Islet of Langerhans (tissue), 1 donor: Measurements from ENCODE around the gene MTHFD2L.

Experiments used
- FAIRE-seq: peaks from one replicate; lab custom pipeline; 2011; peaks lifted over from hg19 to GRCh38; lab: Jason Lieb, UNC

MTHFD2L gene

GRCh38 chr4:74307170-74307569 lies 149.3 kb downstream of the MTHFD2L start:
- FAIRE-seq, result no peak

DNA sequence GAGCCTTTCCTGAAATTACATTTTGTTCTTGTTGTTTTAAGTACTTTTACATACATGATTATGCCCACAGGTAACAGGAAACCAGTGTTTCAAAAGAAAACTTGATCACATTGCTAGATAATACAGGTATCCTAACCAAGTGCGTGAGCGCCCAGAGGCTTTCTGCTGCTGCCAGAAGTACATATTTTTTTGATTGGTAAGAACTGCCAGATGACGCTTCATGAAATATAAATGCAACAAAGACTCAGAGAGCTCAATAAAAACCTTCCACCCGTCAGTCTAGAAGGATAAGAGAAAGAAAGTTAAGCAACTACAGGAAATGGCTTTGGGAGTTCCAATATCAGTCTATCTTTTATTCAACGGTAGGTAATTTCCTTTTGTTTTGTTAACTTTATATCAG lies 150.3 kb downstream of the MTHFD2L start, which contains the start of gene EPGN:
Gene EPGN (plus strand): TSS at position 256 of the 400 bp plus-strand sequence. CDS start 64 bp downstream, at position 320.
- FAIRE-seq, result no peak

GRCh38 chr4:74309223-74309622 lies 151.3 kb downstream of the MTHFD2L start:
- FAIRE-seq, result no peak

GRCh38 chr4:74311696-74312313 lies 153.9 kb downstream of the MTHFD2L start:
- FAIRE-seq, result peak; percentile 95

- no peak for FAIRE-seq
These were observed 156.4 kb downstream of the MTHFD2L start for GRCh38 chr4:74314329-74314728.

- FAIRE-seq, result no peak
These were observed 157.0 kb downstream of the MTHFD2L start for GRCh38 chr4:74314944-74315343.

DNA sequence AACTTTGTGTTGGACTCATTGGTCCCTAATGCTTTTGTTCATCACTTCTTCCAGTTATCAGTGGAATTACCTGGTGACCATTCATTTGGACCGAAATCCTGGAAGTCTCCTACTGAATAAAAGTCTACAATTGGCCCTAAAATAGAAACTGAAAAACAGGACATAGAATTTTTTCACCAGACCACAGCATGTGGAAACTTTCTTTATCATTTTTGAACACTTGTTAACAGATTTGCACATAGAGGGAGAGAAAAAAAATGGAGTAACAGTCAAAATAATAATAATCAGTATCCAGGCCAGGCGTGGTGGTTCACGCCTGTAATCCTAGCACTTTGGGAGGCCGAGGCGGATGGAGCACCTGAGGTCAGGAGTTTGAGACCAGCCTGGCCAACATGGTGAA lies 157.5 kb downstream of the MTHFD2L start:
- FAIRE-seq, result no peak

GRCh38 chr4:74316397-74316796 lies 158.5 kb downstream of the MTHFD2L start:
- no peak for FAIRE-seq

DNA sequence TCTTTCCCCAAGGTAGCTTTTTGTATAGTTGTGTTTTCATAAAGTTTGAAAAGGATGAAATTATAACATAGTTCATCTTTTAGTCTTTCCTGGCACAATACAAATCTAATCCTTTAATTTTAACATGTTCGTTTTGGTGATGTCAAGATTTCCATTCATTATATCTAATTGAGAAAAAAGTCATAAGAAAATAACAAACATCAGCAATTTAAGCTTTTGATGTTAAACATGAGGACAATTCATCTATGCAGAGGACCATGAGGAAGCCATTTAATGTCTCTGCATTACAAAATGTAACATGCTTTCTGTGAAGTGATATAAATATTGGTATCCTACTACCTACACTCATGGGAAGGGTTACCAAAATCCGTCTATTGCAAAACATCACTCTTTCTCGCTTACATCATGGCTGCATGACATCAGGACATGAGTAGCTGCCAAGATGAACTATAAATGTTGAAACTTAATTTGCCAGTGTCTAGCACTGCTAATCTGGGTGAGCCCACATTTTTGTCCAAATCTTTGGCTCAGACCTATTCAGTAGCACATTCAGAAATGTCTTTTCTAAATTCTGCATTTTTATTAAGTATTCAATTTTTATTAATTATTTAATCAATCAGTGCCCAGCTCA lies 159.8 kb downstream of the MTHFD2L start:
- no peak for FAIRE-seq

- no peak for FAIRE-seq
These were observed 160.4 kb downstream of the MTHFD2L start for GRCh38 chr4:74318276-74318675.

GRCh38 chr4:74319470-74319869 lies 161.6 kb downstream of the MTHFD2L start:
- no peak for FAIRE-seq

DNA sequence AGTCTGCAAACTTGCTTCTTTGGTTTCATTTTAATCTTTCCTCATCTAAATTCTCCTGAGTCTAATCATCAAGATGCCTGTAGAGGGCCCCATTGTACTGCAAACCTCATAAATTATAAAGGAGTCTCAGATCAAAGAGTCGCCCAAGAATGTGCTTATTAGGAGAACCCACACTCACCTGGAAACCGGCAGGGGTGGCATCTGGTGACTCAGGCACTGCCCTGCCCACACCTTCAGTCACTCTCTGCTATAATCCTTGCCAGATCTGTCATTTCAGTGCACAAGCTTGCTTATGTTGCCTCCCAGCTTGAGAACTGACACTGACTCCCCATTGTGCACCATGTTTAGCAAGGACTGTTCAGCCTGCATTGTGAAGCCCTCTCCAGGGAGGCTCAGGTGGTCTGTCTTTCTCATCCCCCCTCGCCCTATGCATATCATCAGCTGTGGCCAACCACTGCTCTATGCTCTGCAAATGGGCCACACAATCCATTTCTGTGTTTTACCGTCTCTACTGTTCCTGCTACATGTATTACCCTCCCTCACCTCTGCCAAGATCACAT lies 162.7 kb downstream of the MTHFD2L start:
- FAIRE-seq, result no peak

DNA sequence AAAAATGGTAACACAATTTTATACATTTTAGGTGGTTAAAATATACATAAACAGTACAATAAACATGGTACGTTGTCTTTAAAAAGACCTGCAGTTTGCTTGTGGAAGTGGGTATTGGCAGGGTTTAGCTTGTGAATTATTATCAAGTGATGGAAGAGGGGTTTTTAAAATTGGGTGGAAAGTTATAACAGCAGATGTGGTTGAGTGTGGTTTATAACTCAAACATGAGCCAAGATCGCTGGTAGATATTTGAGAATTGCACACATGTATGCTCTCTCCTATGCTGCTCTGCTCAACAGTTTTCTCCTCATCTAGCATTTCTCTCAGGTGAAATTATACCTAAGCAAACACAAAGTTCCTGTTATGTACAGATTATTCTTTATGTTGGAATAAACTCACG lies 164.4 kb downstream of the MTHFD2L start:
- no peak for FAIRE-seq

DNA sequence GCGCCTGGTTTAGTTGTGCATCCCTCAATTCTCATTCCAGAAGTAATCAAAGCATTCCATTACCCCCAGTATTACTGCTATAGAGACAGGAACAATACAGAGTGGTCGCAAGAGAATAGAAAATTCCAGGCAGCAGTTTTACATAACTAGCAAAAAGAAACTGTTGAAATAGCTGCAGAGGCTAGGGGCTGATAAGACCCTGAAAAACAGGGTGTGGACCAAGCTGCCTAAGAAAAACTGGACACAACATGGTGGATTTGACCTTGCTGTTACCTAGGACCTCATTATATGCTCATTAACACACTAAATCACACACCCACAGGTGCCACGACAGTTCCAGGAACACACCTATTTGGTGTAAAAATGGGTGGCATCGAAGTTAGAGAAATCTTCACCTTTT lies 165.7 kb downstream of the MTHFD2L start:
- FAIRE-seq, result no peak

DNA sequence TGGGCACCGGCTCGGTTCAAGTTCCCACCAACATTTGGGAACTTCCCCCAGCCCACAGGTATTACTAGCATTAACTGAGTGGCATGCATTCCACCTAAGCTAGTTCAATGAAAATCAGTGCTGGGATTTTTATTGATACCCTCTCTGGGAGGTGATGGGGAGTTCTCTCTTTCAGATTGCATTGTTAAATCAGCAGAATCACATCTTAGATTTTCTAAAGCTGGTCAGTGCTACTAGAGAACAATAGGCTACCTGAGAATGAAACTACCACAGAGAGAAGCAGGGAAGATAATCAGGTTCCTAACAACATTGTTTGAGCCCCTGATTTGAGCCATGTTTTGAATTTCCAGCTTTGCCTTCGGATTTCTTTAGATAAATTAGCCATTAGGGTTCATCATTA lies 166.3 kb downstream of the MTHFD2L start:
- no peak for FAIRE-seq

DNA sequence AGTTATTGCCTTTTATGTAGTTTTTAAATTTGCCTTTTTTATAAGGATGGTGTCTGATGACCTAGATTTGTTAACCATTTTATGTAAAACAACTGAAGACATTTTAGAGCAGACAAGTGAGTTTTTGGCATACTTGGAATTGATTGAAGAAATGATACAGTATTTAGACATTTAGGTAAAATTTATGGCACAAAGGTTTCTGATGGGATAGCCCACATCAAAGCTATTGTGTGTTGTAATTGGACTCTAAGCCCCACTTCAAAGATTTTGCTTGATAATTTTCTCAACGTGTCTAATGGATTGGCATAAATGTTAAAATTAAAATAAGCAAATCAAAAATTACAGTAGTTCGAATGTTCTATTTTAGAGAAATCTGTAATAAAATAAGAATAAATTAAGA lies 168.0 kb downstream of the MTHFD2L start:
- peak; percentile 24 for FAIRE-seq

- no peak for FAIRE-seq
These were observed 169.8 kb downstream of the MTHFD2L start for GRCh38 chr4:74327762-74328161.

DNA sequence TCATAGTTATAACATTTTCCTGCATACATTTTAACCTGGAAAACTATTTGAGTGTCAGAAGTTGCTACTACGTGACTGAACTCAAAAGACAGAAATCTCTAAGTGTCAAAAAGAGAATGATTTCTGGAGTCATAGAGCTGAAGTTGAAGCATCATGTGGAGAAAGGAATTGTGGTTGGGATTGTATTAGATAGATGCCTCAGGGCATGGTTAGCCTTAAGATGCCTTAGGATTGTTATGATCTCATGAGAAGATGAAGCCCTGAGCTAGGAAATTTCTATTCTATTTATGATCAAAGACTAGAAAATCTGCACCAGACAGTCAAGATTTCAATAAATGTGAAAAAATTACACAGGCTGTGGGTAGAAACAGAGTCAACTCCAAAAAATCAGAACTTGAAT lies 170.6 kb downstream of the MTHFD2L start:
- FAIRE-seq, result no peak

- no peak for FAIRE-seq
These were observed 171.4 kb downstream of the MTHFD2L start for GRCh38 chr4:74329307-74329706.

DNA sequence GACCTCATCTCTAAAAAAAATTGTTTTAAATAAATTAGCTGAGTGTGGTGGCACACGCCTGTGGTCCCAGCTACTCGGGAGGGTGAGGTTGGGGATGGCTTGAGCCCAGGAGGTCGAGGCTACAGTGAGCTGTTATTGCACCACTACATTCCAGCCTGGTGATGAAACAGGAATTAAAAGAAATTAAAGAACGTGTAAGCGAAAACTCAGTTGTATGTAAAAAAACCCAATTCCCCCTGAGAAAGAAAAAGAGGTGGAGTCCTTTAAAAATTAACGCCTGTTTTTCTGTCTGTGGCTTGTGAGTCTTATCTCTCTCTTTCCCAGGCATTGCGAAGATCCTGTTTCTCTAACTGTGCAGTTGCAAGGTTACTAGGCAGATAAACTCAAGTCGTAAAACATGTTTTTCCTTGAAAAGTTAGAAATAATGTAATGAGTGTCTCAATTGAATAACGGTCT lies 172.4 kb downstream of the MTHFD2L start:
- no peak for FAIRE-seq

- FAIRE-seq, result no peak
These were observed 173.3 kb downstream of the MTHFD2L start for GRCh38 chr4:74331252-74331651.

- FAIRE-seq, result no peak
These were observed 174.0 kb downstream of the MTHFD2L start for GRCh38 chr4:74331944-74332343.

DNA sequence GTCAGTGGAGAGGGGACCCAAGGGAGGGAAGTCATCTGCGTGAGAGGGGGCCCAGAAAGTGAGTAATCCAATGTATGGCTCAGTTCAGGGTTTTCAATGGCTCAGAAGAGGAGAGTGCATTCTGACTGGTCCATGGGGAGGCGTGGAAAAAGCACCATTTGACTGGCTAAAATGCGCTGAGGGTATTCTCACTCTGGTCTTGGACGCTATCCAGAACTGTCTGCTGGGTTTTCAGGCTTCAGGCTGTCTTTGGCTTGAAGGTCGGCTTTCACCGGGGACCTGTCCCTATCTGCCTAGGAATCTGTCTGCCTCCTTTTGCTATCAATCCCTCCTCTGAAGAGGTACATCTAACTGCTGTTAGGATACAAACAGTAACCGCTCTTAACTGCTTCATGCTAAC lies 176.7 kb downstream of the MTHFD2L start:
- FAIRE-seq, result no peak
